Choroid plexus epithelial cell (primary cell): Measurements from ENCODE around the gene TSPAN14.
"Not testable (repeated sequence)": the region's sequence is repeated elsewhere in the genome, so short reads cannot be mapped to it uniquely, and the experiment has no call there.

Source experiments
- DNase-seq: peaks from one replicate; pipeline ENCODE4 v3.0.0-alpha.2; 2010; ENCODE audit warnings: low read depth
- H3K4me3 ChIP-seq: 2 replicates; pipeline ENCODE4 v1.5.1; 2011; ENCODE audit warnings: low read depth, mild to moderate bottlenecking, control low read depth, low read length, moderate library complexity
- CTCF ChIP-seq: conservative IDR thresholded peaks from 2 replicates; pipeline ENCODE4 v1.5.1; 2011; ENCODE audit warnings: low read depth, mild to moderate bottlenecking, control low read depth, inconsistent platforms, low read length, moderate library complexity

TSPAN14 gene

GRCh38 chr10:80542053-80542452 is 87.9 kb downstream of the TSPAN14 start:
- TF ChIP-seq CTCF, result no peak
- DNase-seq, result peak; percentile 48
- H3K4me3 ChIP-seq, result no peak overlapping the region

- DNase-seq, result no peak
- no peak for TF ChIP-seq CTCF
Observed at GRCh38 chr10:80542652-80543318, 88.7 kb downstream of the TSPAN14 start.

GRCh38 chr10:80543319-80543672 is 89.2 kb downstream of the TSPAN14 start:
- not testable (repeated sequence) for DNase-seq, H3K4me3 ChIP-seq

More at GRCh38 chr10:80542652-80543318, 88.7 kb downstream of the TSPAN14 start:
- H3K4me3 ChIP-seq, result no peak overlapping the region

- H3K4me3 ChIP-seq, result no peak overlapping the region
- TF ChIP-seq CTCF, result no peak
- no peak for DNase-seq
Observed at GRCh38 chr10:80544316-80544953, 90.3 kb downstream of the TSPAN14 start.

- no peak for DNase-seq
- H3K4me3 ChIP-seq, result no peak overlapping the region
- TF ChIP-seq CTCF, result no peak
Observed at GRCh38 chr10:80545258-80545881, 91.3 kb downstream of the TSPAN14 start.

- H3K4me3 ChIP-seq, result no peak overlapping the region
- peak; percentile 34 for DNase-seq
- no peak for TF ChIP-seq CTCF
Observed at GRCh38 chr10:80552151-80552646, 98.1 kb downstream of the TSPAN14 start.

GRCh38 chr10:80553436-80553835 is 99.3 kb downstream of the TSPAN14 start:
- DNase-seq, result no peak

More at GRCh38 chr10:80553436-80553835, 99.3 kb downstream of the TSPAN14 start:
- TF ChIP-seq CTCF, result no peak
- H3K4me3 ChIP-seq, result no peak overlapping the region
